ENCODE data around the gene SLC6A11. TPM values are rescaled to one million over a fixed set of nuclear protein-coding genes. Genes with fewer than 3 reads are reported as not detected.

The SLC6A11 gene
- total RNA-seq, 1 donor = not detected

- peak; percentile 68 for TF ChIP-seq CTCF (IDR thresholded peaks at IDR 0.05; ENCODE audit: insufficient read depth, low read depth, low read length)
- no peak overlapping the region for H3K4me3 ChIP-seq (ENCODE audit: low read depth, low read length)
- peak; percentile 36 for DNase-seq (ENCODE audit: low read depth)
Observed at GRCh38 chr3:10950476-10951294, 134.7 kb downstream of the SLC6A11 start.

GRCh38 chr3:10951295-10951926, 135.4 kb downstream of the SLC6A11 start:
- H3K4me3 ChIP-seq (ENCODE audit: low read depth, low read length) = no peak overlapping the region
- no peak for DNase-seq (ENCODE audit: low read depth)
- no peak for TF ChIP-seq CTCF (IDR thresholded peaks at IDR 0.05; ENCODE audit: insufficient read depth, low read depth, low read length)

GRCh38 chr3:10952525-10952924, 136.5 kb downstream of the SLC6A11 start:
- no peak overlapping the region for H3K4me3 ChIP-seq (ENCODE audit: low read depth, low read length)
- TF ChIP-seq CTCF (IDR thresholded peaks at IDR 0.05; ENCODE audit: insufficient read depth, low read depth, low read length) = no peak

GRCh38 chr3:10954740-10955139, 138.7 kb downstream of the SLC6A11 start:
- H3K4me3 ChIP-seq (ENCODE audit: low read depth, low read length) = no peak overlapping the region
- no peak for TF ChIP-seq CTCF (IDR thresholded peaks at IDR 0.05; ENCODE audit: insufficient read depth, low read depth, low read length)
- no peak for DNase-seq (ENCODE audit: low read depth)

More at GRCh38 chr3:10952525-10952924, 136.5 kb downstream of the SLC6A11 start:
- DNase-seq (ENCODE audit: low read depth) = no peak

GRCh38 chr3:10955711-10956453, 139.9 kb downstream of the SLC6A11 start:
- H3K4me3 ChIP-seq (ENCODE audit: low read depth, low read length) = no peak overlapping the region
- DNase-seq (ENCODE audit: low read depth) = no peak
- TF ChIP-seq CTCF (IDR thresholded peaks at IDR 0.05; ENCODE audit: insufficient read depth, low read depth, low read length) = no peak

- TF ChIP-seq CTCF (IDR thresholded peaks at IDR 0.05; ENCODE audit: insufficient read depth, low read depth, low read length) = no peak
- H3K4me3 ChIP-seq (ENCODE audit: low read depth, low read length) = no peak overlapping the region
- DNase-seq (ENCODE audit: low read depth) = no peak
Observed at GRCh38 chr3:10956531-10956930, 140.5 kb downstream of the SLC6A11 start.

Measured in fibroblast of villous mesenchyme (primary cell).